ENCODE measurements around the gene CUL1. TPM values are rescaled to one million over a fixed set of nuclear protein-coding genes. Genes with fewer than 3 reads are reported as not detected.

Gene CUL1
- total RNA-seq, 1 experiment from 2014 or later, result 43.6 TPM

GRCh38 chr7:148790850-148791249, 92.1 kb downstream of the CUL1 start:
- TF ChIP-seq EZH2phosphoT487 (IDR thresholded peaks at IDR 0.05; ENCODE audit: borderline replicate concordance, low read length), result no peak
- no peak for TF ChIP-seq CTCF (conservative IDR thresholded peaks at IDR 0.05; ENCODE audit: low read depth, low read length)
- no peak for TF ChIP-seq EZH2 (IDR thresholded peaks at IDR 0.05; ENCODE audit: low read length, unreplicated experiment)
- ATAC-seq, result no peak
- H3K9me2 ChIP-seq (replicated peaks; ENCODE audit: low read length), result no peaks in the 10 kb centered on the region
- H3K4me1 ChIP-seq (ENCODE audit: insufficient read depth, low read length), result no peaks in the 10 kb centered on the region
- peaks cover 58% of the 10 kb centered on the region for H3K36me3 ChIP-seq (ENCODE audit: low read depth, low read length)
- intact Hi-C loops (cut with micrococcal nuclease), result no loop called here
- H2AFZ ChIP-seq (ENCODE audit: low read length), result no peak overlapping the region
- no peaks in the 10 kb centered on the region for H4K20me1 ChIP-seq (ENCODE audit: low read length)
- H3F3A ChIP-seq (ENCODE audit: low read length, unreplicated experiment), result no peaks in the 10 kb centered on the region
- no peaks in the 10 kb centered on the region; the same call in 1 of the 2 replicates for H3K9me3 ChIP-seq (ENCODE audit: low read length)
- no peak for DNase-seq
- POLR2A ChIA-PET (ENCODE audit: unreplicated experiment), result no interaction called here
- CTCF ChIA-PET, result no interaction called here
- H3K27me3 ChIP-seq (ENCODE audit: low read length), result no peaks in the 10 kb centered on the region
- H3K4me2 ChIP-seq (ENCODE audit: low read length), result no peak overlapping the region
- no peak overlapping the region for H3K9ac ChIP-seq (ENCODE audit: low read length)
- no peak overlapping the region for H3K4me3 ChIP-seq (ENCODE audit: low read length)
- no TSS peak for BruUV-seq (replicated peaks)
- H3K27ac ChIP-seq (ENCODE audit: low read length), result no peak overlapping the region
- no peaks in the 10 kb centered on the region for H3K79me2 ChIP-seq (ENCODE audit: low read length)

- Histone ChIP-seq H3K9me2 (replicated peaks; ENCODE audit: low read length) (no peaks in the 10 kb centered on the region), H4K20me1 (ENCODE audit: low read length) (no peaks in the 10 kb centered on the region), H3K27me3 (ENCODE audit: low read length) (no peaks in the 10 kb centered on the region), H3K27ac (ENCODE audit: low read length) (no peak overlapping the region), H3K79me2 (ENCODE audit: low read length) (no peaks in the 10 kb centered on the region), H3K4me1 (ENCODE audit: insufficient read depth, low read length) (no peaks in the 10 kb centered on the region), H3K9me3 (ENCODE audit: low read length) (no peaks in the 10 kb centered on the region; the same call in 1 of the 2 replicates), H3K36me3 (ENCODE audit: low read depth, low read length) (peaks cover 56% of the 10 kb centered on the region), H3F3A (ENCODE audit: low read length, unreplicated experiment) (no peaks in the 10 kb centered on the region), H3K4me3 (ENCODE audit: low read length) (no peak overlapping the region), H3K4me2 (ENCODE audit: low read length) (no peak overlapping the region), H2AFZ (ENCODE audit: low read length) (no peak overlapping the region), H3K9ac (ENCODE audit: low read length) (no peak overlapping the region)
- DNase-seq, result no peak
- ATAC-seq, result no peak
- intact Hi-C loops (cut with micrococcal nuclease), result no loop called here
- ChIA-PET POLR2A (ENCODE audit: unreplicated experiment) (no interaction called here), CTCF (no interaction called here)
- BruUV-seq (replicated peaks), result no TSS peak
- TF ChIP-seq EZH2 (IDR thresholded peaks at IDR 0.05; ENCODE audit: low read length, unreplicated experiment), result no peak
- no peak for TF ChIP-seq CTCF (conservative IDR thresholded peaks at IDR 0.05; ENCODE audit: low read depth, low read length)
- no peak for TF ChIP-seq EZH2phosphoT487 (IDR thresholded peaks at IDR 0.05; ENCODE audit: borderline replicate concordance, low read length)
Measured at GRCh38 chr7:148791546-148791945, 92.8 kb downstream of the CUL1 start.

GRCh38 chr7:148793590-148793989, 94.9 kb downstream of the CUL1 start:
- H3K36me3 ChIP-seq (ENCODE audit: low read depth, low read length), result peaks cover 61% of the 10 kb centered on the region
- no peaks in the 10 kb centered on the region for H3F3A ChIP-seq (ENCODE audit: low read length, unreplicated experiment)
- intact Hi-C loops (cut with micrococcal nuclease), result no loop called here
- TF ChIP-seq EZH2phosphoT487 (IDR thresholded peaks at IDR 0.05; ENCODE audit: borderline replicate concordance, low read length), result no peak
- no peak for TF ChIP-seq CTCF (conservative IDR thresholded peaks at IDR 0.05; ENCODE audit: low read depth, low read length)
- TF ChIP-seq EZH2 (IDR thresholded peaks at IDR 0.05; ENCODE audit: low read length, unreplicated experiment), result no peak
- H4K20me1 ChIP-seq (ENCODE audit: low read length), result no peaks in the 10 kb centered on the region
- no peaks in the 10 kb centered on the region for H3K27me3 ChIP-seq (ENCODE audit: low read length)
- no peaks in the 10 kb centered on the region for H3K4me1 ChIP-seq (ENCODE audit: insufficient read depth, low read length)
- no peak overlapping the region for H3K9ac ChIP-seq (ENCODE audit: low read length)
- ATAC-seq (no peak), DNase-seq (no peak)
- CTCF ChIA-PET, result interaction anchor here (0.6 kb wide), 1 partner anchor 30 kb away, joined by 3 read pairs; no protein-coding TSS in a partner anchor
- no peak overlapping the region for H2AFZ ChIP-seq (ENCODE audit: low read length)
- BruUV-seq (replicated peaks), result no TSS peak
- no peaks in the 10 kb centered on the region for H3K79me2 ChIP-seq (ENCODE audit: low read length)
- no peak overlapping the region for H3K4me3 ChIP-seq (ENCODE audit: low read length)
- H3K9me3 ChIP-seq (ENCODE audit: low read length), result no peaks in the 10 kb centered on the region; the same call in 1 of the 2 replicates
- POLR2A ChIA-PET (ENCODE audit: unreplicated experiment), result no interaction called here
- no peak overlapping the region for H3K4me2 ChIP-seq (ENCODE audit: low read length)
- H3K27ac ChIP-seq (ENCODE audit: low read length), result no peak overlapping the region
- no peaks in the 10 kb centered on the region for H3K9me2 ChIP-seq (replicated peaks; ENCODE audit: low read length)

Data from PC-3 (cell line).